Stimulated activated CD4-positive, alpha-beta T cell treated with anti-CD3 and anti-CD28 coated beads, Interleukin-15, amount 100 ng/mL, for 1 hour (primary cell): ENCODE results near the gene CTNNBIP1.

Experiments used
- DNase-seq, 2 donors: peaks; one replicate each; pipeline ENCODE4 v3.0.0-alpha.2; 2020; ENCODE audit warnings: low read depth in 1 of 2, low spot score in 1 of 2

CTNNBIP1 gene

DNA sequence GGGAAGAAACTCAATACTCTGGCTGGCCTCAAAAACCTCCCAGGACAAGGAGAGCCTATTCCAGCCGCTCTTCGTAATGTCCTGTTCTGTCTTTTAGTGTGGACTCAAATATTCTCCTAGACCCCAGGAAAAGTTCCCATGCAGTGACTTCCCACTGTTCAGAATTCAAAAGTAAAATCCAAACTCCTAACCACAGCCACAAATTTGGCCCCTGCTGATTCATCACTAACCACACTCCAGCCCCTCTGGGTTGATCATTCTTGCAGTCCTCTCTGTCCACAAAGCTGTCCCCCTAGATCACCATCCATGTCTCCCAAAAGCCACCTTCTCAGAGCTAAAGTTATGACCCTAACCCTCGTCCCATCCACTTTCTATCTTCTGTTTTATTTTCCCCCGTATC lies 5.1 kb downstream of the CTNNBIP1 start:
- DNase-seq, result no peak

GRCh38 chr1:9904596-9904995 lies 5.5 kb downstream of the CTNNBIP1 start:
- DNase-seq, result no peak

GRCh38 chr1:9903801-9904527 lies 6.1 kb downstream of the CTNNBIP1 start:
- no peak for DNase-seq

GRCh38 chr1:9902060-9902452 lies 8.0 kb downstream of the CTNNBIP1 start:
- DNase-seq, result no peak

GRCh38 chr1:9901148-9902059 lies 8.7 kb downstream of the CTNNBIP1 start:
- no peak for DNase-seq

DNA sequence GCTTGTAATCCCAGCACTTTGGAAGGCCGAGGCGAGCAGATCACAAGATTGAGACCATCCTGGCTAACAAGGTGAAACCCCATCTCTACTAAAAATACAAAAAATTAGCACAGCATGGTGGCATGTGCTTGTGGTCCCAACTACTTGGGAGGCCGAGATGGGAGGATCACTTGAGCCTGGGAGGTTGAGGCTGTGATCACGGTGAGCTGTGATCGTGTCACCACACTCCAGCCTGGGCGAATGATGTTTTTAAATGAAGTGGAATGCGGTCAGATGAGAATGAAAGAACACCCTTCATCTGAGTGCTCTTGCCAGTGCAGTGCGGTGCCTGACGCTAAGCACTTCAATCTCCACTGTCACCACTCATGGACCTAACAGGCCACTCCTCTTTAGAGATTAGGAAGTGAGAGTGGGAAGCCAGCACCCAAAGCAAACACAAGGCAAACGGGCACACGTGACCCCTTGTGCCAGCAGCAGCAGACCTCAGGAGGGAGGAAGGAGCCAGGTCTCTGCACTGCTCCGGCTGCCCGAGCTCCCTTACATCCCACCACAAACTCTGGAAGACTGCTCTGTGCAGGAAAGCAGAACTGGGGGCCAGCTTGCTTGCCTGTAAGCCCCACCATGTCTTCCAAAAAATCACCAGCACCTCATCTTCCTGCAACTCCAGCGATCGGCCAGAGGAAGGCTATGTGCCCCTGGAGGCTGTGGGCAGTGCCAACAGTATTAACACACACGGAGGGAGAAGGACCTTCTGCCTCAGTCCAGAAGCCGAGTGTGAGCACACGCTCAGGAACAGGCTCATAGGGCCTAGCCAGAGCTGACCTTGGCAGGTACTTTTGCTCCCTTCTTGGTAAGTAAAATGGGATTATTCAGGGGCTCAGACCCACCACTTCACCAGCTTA lies 9.7 kb downstream of the CTNNBIP1 start:
- DNase-seq, result no peak

DNA sequence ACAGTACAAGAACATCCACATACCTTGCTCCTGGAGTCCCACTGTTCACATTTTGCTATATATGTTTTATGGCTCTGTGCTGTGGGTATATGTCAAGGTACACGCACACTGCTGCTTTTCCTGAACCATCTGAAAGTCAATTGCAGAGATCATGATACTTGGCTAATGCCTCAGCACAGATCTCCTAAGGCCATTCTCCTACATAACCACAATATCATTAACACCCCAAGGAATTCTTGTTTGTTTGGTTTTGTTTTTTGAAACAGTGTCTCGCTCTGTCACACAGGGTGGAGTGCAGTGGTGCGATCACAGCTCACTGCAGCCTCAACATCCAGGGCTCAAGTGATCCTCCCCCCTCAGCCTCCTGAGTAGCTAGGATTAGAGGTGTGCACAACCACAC lies 16.0 kb downstream of the CTNNBIP1 start:
- DNase-seq, result no peak

DNA sequence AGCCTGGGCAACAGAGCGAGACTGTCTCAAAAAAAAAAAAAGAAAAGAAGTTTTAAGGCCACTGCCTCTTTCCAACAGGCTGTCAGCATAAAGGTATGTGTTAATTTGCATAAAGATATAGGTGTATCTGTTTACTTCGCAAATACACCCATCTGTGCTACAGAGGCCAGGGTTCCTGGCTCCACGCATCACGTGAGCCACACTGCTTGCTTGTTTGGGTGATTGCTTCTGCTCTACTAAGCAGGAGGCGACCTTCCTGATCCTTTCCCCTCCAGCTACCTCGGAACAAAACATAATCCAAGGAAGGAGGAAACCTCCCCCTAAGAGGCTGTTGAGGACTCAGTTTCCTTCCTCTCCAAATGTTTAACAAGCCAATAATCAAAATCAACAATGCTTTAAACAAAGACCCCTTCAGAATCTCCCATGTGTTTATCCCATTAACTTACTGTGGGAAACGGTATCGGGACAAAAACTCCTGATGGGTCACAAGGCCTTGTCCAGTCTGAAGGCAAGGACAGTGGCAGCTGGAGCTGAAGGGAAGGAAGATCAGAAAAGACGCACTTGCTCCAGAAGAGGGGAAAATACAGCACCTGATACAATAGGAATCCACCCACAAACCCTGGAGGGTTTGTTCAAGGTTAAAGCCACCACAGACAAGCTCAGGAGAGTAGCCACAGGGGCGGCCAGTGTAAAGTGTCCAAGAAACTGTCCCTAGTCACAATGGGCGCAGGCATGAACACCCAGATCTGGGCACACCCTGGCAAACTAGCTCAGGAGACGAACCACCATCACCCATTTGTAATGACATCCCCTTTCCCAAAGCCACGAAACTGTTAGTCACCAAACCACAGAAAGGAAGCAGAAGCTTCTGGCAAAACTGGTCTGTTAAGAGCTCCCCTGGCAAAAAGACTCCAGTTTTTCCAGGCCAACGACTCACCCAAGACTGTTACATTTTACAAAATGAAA lies 17.2 kb downstream of the CTNNBIP1 start:
- DNase-seq, result no peak

DNA sequence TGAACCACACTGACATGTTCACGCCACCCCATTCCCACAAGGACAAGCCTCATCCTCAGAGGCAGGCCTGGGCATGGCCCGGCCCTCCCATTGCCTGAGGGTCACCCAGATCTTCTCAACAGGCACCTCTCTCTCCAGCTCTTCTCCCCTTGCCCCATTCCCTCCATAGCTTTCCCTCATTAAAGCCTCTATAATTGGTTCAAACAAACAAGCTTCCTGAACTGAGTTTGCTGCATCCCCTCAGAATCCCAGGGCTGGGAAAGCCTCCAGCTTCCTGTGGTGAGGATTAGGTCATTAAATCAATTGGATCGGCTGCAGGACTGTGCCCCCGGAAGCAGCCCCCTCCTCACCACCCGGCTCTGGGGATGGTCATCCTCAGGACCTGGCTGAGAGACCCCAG lies 18.9 kb downstream of the CTNNBIP1 start:
- no peak for DNase-seq

DNA sequence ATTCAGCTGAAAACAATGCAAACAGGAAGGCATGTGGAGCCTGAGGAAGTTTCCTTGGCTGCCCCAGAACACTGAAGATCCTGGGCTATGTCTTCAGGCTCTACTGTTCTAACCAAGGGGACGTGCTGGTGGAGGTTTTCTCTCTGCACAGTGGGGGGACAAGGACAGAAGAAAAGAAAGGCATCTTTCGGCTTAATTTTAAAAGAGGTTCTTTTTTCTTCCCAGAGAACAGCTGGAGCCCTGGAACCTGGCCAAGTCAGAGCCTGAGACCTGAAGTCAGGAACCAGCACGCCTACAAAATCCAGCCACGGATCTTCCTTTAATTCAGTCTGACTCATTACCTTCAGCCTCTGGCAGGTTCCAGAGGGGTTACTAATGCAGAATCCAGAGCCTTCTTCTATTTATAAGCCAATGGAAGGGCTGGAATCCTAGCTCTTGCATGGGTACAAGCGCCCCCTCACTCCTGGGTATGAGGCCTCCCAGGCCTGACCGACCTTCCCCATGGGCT lies 19.8 kb downstream of the CTNNBIP1 start:
- no peak for DNase-seq

- no peak for DNase-seq
These were observed 20.7 kb downstream of the CTNNBIP1 start for GRCh38 chr1:9889411-9889810.

GRCh38 chr1:9888886-9889285 lies 21.2 kb downstream of the CTNNBIP1 start:
- no peak for DNase-seq

GRCh38 chr1:9887070-9887469 lies 23.0 kb downstream of the CTNNBIP1 start:
- no peak for DNase-seq

DNA sequence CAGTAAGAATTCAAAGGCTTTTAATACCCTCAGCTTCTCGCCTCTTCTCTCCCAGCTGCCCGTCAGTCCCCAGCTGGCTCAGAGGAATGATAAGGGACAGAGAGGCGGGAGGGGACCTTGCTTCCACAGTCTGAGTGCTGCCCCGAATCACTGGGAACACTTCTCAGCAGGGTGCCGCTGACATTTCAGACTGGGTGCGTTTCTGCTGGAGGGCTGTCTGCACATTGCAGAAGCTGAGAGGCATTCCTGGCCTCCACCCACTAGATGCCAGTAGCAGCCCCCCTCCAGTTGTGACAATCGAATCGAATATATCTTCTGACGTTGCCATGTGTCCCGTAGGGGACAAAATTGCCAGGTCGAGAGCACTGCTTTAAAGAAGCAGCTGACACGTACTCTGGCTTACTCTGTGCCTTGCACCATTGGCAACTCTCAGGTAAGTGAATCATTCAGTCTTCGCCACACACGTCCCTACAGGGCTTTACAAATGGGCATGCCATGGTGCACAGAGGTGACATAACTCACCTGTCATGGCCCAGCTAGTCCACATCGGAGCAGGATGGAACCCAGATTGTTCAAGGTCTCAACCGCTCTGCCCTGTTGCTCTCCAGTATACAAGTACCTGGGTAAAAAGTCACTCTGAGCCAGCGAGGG lies 23.9 kb downstream of the CTNNBIP1 start:
- DNase-seq, result no peak

DNA sequence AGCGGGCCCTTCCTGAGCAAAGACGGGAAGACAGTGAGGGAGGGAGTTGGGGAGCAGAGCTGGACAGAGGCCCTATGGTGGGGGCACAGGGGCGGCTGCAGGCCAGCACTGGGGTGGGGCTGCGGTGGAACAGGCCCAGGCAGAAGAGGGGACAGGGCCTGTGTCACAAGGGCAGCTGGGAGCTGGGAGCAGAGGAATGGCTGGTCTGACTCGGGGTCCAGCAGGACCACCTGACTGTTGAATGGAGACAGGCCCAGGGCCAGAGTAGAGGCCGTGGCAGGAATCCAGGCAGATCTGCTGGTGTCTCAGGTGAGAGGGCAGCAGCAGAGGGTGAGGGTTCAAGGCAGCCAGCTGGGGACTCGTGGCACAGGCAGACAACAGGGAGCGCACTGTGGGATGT lies 25.3 kb downstream of the CTNNBIP1 start:
- no peak for DNase-seq

DNA sequence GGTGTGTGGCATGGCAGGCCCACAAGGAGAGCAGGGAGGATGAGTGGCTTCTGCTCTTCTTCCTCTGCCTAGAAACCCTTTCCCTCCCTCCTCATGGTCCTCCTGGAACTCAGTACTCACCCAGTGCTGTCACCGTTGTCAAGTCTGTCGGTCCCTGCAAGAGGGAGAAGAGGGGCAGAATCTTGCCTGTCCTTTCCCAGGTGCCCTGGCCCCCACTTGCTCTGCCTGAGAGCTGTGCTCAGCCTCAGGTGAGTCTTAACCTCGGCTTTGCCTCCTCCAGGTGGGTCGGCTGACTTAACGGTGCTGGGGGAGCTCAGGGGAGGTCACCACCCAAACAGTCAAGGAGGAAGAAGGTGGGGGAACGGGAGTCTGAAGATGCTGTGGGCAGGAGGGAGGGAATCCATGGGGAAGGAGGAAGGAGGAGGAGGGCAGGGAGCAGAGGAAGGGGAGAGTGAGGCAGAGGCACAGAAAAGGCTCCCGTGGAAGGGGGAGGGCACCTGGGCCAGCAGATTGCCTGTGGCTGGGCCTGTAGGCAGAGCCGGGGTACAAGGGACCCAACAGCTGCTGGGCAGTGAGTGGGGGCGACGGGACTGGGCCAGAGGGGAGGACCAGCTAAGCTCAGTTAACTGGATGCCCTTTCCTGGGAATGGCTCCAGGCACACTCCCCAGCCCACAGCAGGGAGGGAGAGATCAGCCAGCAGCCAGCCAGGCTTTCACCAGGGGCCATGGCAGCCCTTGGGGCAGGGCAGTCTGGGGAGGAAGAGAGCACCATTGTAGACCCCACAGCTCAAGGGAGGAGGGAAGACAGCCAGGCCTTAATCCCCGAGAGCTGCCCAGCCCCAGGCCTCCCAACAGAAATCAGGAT lies 26.3 kb downstream of the CTNNBIP1 start:
- no peak for DNase-seq

GRCh38 chr1:9882945-9883303 lies 27.1 kb downstream of the CTNNBIP1 start:
- no peak for DNase-seq

- no peak for DNase-seq
These were observed 27.6 kb downstream of the CTNNBIP1 start for GRCh38 chr1:9882296-9882944.
